Kidney (tissue), 14 donors: ENCODE measurements around the gene RAVER1. TPM values are rescaled to one million over a fixed set of nuclear protein-coding genes. Genes with fewer than 3 reads are reported as not detected.

Experiments
- DNase-seq, 5 donors: peaks; one replicate each; pipeline ENCODE4 v3.0.0-alpha.2; 2013 to 2020
- FAIRE-seq: peaks from 2 replicates; lab custom pipeline; 2012; peaks lifted over from hg19 to GRCh38; lab: Jason Lieb, UNC
- H3K27ac ChIP-seq, 2 donors: one replicate each; pipeline ENCODE4 v1.7.0; 2013; ENCODE audit warnings: low read depth in 2 of 2, low read length in 2 of 2, inconsistent platforms in 1 of 2
- H3K27me3 ChIP-seq: one replicate; pipeline ENCODE4 v1.7.1; 2013; ENCODE audit warnings: low read length, inconsistent platforms; ENCODE audit not compliant: control insufficient read depth, insufficient read depth
- H3K36me3 ChIP-seq, 3 donors: one replicate each; pipeline versions ENCODE4 v1.7.0 to v1.7.1; 2013; ENCODE audit warnings: low read length in 3 of 3, control low read depth in 1 of 3, inconsistent platforms in 1 of 3; ENCODE audit not compliant: insufficient read depth in 3 of 3, control insufficient read depth in 2 of 3
- H3K4me1 ChIP-seq, 3 donors: one replicate each; pipeline versions ENCODE4 v1.7.0 to v1.7.1; 2013; ENCODE audit warnings: low read length in 3 of 3, inconsistent platforms in 1 of 3, low read depth in 1 of 3; ENCODE audit not compliant: control insufficient read depth in 2 of 3, insufficient read depth in 2 of 3
- H3K4me3 ChIP-seq, 3 donors: one replicate each; pipeline versions ENCODE4 v1.7.0 to v1.8.1; 2013; ENCODE audit warnings: low read length in 3 of 3, control low read depth in 1 of 3, inconsistent platforms in 1 of 3
- H3K9ac ChIP-seq, 3 donors: one replicate each; pipeline versions ENCODE4 v1.7.0 to v1.7.1; 2013; ENCODE audit warnings: low read length in 3 of 3, control low read depth in 1 of 3, inconsistent platforms in 1 of 3
- H3K9me3 ChIP-seq, 3 donors: one replicate each; pipeline versions ENCODE4 v1.7.0 to v1.7.1; 2013; ENCODE audit warnings: low read length in 3 of 3, control low read depth in 1 of 3, inconsistent platforms in 1 of 3; ENCODE audit not compliant: control insufficient read depth in 2 of 3, insufficient read depth in 1 of 3
- CTCF ChIP-seq: IDR thresholded peaks from 3 replicates; pipeline ENCODE4 v1.5.1; 2012; ENCODE audit warnings: mild to moderate bottlenecking, moderate library complexity, borderline replicate concordance; ENCODE audit not compliant: insufficient read depth; ENCODE audit errors: extremely low read depth
- intact Hi-C: fragments of 100-400 bp; cut with DNase I; formaldehyde crosslinking; loops from one replicate; pipeline ENCODE4 v1.11.1; 2022
- polyA plus RNA-seq: library from polyadenylated mRNA; stranded (reverse); fragments of 350-450 nt; fragmentation: Illumina TruSeq; extraction: RNeasy Lipid Tissue Mini Kit (QIAGEN cat#74804); gene quantifications from one replicate; pipeline ENCODE4 v1.2.3, GENCODE V29; 2014; ENCODE audit warnings: low read depth, low replicate concordance; ENCODE audit not compliant: insufficient read depth
- total RNA-seq: library from RNA; stranded (reverse); fragmentation: NEBNext Ultra II Directional; extraction: Animal tissue kit (Norgen Biotek cat#: 25700); gene quantifications from one replicate; pipeline ENCODE4 v1.2.1, GENCODE V29; 2021
- donor health status: control.
- donor health status: control.
- donor health status: control.
- donor health status: control.
- donor health status: control.
- donor health status: DM: yes; HTN: yes; CAD: no.
- donor health status: Normal renal cell carcinoma (clear cell type).

Gene RAVER1
- total and polyA plus RNA-seq, 2 donors from 2014 or later: 9.1 to 38.4 TPM

DNA sequence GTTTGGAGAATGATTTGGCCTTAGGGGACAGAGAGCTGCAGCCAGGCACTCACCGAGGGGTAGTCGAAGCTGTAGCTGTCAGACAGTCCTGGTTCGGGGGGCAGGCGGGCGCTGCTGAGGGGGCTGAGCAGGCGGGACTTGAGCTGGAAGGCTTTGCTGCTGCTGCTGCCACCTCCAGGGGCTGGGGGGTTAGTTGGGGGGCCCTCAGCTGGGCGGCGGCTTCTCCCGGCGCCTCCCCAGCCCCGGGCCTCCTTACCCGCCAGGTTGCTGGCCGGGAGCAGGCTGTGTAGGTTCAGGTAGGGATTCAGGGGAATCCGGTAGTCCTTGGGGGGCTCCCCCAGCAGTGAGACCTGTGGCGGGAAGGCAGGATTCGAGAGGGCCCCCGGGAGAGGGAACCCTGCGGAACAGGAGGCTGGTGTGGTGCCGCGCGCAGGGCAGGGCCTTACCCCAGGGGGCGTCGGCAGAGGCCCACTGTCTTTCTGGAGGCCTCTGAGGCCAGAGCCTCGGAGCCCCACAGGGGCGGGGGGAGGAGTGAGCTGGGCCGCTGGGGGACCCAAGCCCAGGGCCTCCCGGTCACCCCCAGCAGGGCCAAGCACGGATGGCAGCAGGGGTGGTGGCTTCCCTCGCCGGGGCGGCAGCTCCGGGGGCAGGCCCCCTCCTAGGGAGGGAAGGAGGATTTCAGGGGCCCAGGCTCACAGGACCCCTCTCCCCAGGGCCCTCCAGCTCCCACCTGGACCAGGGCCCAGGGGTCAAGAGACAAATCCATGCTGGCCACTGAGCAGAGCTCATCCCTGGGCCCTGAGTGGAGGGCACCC, 12.5 kb downstream of the RAVER1 start:
- intact Hi-C loops: no loop called here
- Histone ChIP-seq H3K27ac (no peak overlapping the region), H3K9me3 (no peaks in the 10 kb centered on the region), H3K36me3 (peaks cover 6 to 21% (median 13%) of the 10 kb centered on the region in 3 donors), H3K27me3 (no peaks in the 10 kb centered on the region), H3K9ac (no peak overlapping the region), H3K4me3 (no peak overlapping the region), H3K4me1 (no peaks in the 10 kb centered on the region)
- DNase-seq (no peak), FAIRE-seq (no peak)
- no peak for TF ChIP-seq CTCF

- Histone ChIP-seq H3K9me3 (no peaks in the 10 kb centered on the region), H3K36me3 (peaks cover 6 to 21% (median 10%) of the 10 kb centered on the region in 3 donors), H3K4me3 (no peak overlapping the region), H3K27ac (no peak overlapping the region), H3K27me3 (no peaks in the 10 kb centered on the region), H3K9ac (no peak overlapping the region), H3K4me1 (peaks cover 0 to 2% (median 0%) of the 10 kb centered on the region in 3 donors)
- TF ChIP-seq CTCF: no peak
- FAIRE-seq (no peak), DNase-seq (no peak)
- intact Hi-C loops: no loop called here
Measured at GRCh38 chr19:10318807-10319682, 14.3 kb downstream of the RAVER1 start.

DNA sequence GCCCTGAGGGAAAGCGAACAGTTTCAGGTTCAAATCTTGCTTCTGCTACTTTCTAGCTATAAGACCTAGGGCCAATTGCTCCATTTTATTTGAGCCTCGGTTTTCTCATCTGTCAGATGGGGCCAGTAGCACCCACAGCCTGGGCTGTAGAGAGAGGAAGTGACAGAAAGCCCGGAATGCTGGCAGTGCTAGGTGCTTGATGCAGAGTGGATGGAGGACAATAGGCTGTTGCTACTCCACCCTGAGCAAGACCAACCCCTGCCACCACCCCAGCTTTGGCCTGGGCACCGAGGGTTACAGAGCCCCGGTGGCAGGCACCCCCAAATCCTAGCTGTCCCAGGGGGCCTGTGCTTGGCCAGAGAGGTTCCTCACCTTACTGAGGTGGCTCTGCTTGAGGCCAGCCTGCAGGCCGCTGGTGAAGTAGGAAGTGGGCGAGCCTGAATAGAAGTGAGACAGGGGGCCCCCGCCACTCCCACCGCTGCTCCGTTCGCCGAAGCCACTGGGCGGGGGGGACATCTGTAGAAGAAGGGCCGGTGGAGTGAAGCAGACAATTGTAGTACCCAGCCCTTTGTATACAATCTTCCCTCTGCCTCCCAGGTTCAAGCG, 15.4 kb downstream of the RAVER1 start:
- H3K27ac ChIP-seq: no peak overlapping the region
- no peaks in the 10 kb centered on the region for H3K9me3 ChIP-seq
- peaks cover 0 to 2% (median 0%) of the 10 kb centered on the region in 3 donors for H3K4me1 ChIP-seq
- FAIRE-seq (no peak), DNase-seq (no peak)
- H3K36me3 ChIP-seq: peaks cover 6 to 21% (median 10%) of the 10 kb centered on the region in 3 donors
- no peaks in the 10 kb centered on the region for H3K27me3 ChIP-seq
- no peak overlapping the region for H3K4me3 ChIP-seq
- no peak overlapping the region for H3K9ac ChIP-seq
- intact Hi-C loops: no loop called here
- no peak for TF ChIP-seq CTCF
